NT2/D1 (cell line): ENCODE results near the gene PSMD5.

Experiments
- DNase-seq: peaks from one replicate; pipeline ENCODE4 v3.0.0-alpha.2; 2011; ENCODE audit warnings: low read depth, low spot score
- H3K27me3 ChIP-seq: 2 replicates; pipeline ENCODE4 v1.6.0; 2011; ENCODE audit warnings: mild to moderate bottlenecking; ENCODE audit not compliant: insufficient read length, insufficient read depth
- H3K36me3 ChIP-seq: 2 replicates; pipeline ENCODE4 v1.6.1; 2011; ENCODE audit warnings: mild to moderate bottlenecking, low read length, mixed read lengths; ENCODE audit not compliant: insufficient read depth, insufficient read length
- H3K4me1 ChIP-seq: 2 replicates; pipeline ENCODE4 v1.5.1; 2011; ENCODE audit not compliant: insufficient read depth, insufficient read length
- H3K4me3 ChIP-seq: 2 replicates; pipeline ENCODE4 v1.5.1; 2011; ENCODE audit warnings: low read depth; ENCODE audit not compliant: insufficient read length
- H3K9ac ChIP-seq: 2 replicates; pipeline ENCODE4 v1.6.0; 2011; ENCODE audit warnings: low read depth; ENCODE audit not compliant: insufficient read length
- H3K9me3 ChIP-seq: 2 replicates; pipeline ENCODE4 v1.5.1; 2011; ENCODE audit warnings: mild to moderate bottlenecking, low read length; ENCODE audit not compliant: insufficient read depth
- SUZ12 ChIP-seq: IDR thresholded peaks from 2 replicates; pipeline ENCODE4 v1.6.1; 2011; ENCODE audit not compliant: insufficient read length, insufficient read depth; ENCODE audit errors: extremely low read depth
- YY1 ChIP-seq: IDR thresholded peaks from 2 replicates; pipeline ENCODE4 v1.6.1; 2011; ENCODE audit not compliant: insufficient read length, insufficient read depth
- ZNF274 ChIP-seq: IDR thresholded peaks from 2 replicates; pipeline ENCODE4 v1.6.1; 2011; ENCODE audit warnings: mild to moderate bottlenecking, low read depth, low read length

The PSMD5 gene

GRCh38 chr9:120861935-120862334, 19.2 kb upstream of the PSMD5 start:
- Histone ChIP-seq H3K4me1 (peaks cover 10% of the 10 kb centered on the region), H3K9ac (no peak overlapping the region), H3K36me3 (peaks cover 92% of the 10 kb centered on the region), H3K4me3 (no peak overlapping the region), H3K9me3 (no peaks in the 10 kb centered on the region), H3K27me3 (no peaks in the 10 kb centered on the region)
- TF ChIP-seq ZNF274 (no peak), YY1 (no peak), SUZ12 (no peak)
- DNase-seq: no peak

- no peak for DNase-seq
- TF ChIP-seq ZNF274: no peak
- TF ChIP-seq YY1: no peak
- H3K4me3 ChIP-seq: no peak overlapping the region
- H3K27me3 ChIP-seq: no peaks in the 10 kb centered on the region
- no peak overlapping the region for H3K9ac ChIP-seq
- peaks cover 5% of the 10 kb centered on the region for H3K4me1 ChIP-seq
- H3K36me3 ChIP-seq: peaks cover 90% of the 10 kb centered on the region
- no peaks in the 10 kb centered on the region for H3K9me3 ChIP-seq
Measured at GRCh38 chr9:120860083-120860482, 17.4 kb upstream of the PSMD5 start.

GRCh38 chr9:120859361-120859760, 16.6 kb upstream of the PSMD5 start:
- Histone ChIP-seq H3K4me1 (peaks cover 5% of the 10 kb centered on the region), H3K9ac (no peak overlapping the region), H3K9me3 (no peaks in the 10 kb centered on the region), H3K27me3 (no peaks in the 10 kb centered on the region), H3K4me3 (no peak overlapping the region), H3K36me3 (peaks cover 92% of the 10 kb centered on the region)
- no peak for TF ChIP-seq SUZ12
- TF ChIP-seq ZNF274: no peak
- TF ChIP-seq YY1: no peak
- DNase-seq: no peak

DNA sequence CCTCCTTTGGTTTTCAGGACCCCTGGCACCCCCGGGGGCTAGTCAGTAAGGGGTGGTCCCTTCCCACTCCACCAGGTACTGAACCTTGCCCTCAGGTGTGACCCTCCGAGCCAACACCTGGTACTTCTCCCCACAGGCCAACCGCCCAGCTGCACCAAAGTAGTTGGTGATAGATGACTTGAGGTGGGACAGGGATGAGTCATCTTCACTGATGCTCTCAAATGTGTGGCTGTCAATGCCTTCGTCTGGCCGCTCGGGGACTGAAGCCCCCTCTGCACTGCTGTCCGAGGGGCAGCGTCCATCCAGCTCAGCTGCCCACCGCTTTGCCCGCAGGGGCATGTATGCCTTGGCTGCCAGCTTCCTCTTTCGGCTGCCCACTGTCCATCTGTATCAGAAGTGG, 15.2 kb upstream of the PSMD5 start:
- no peak for DNase-seq
- H3K4me1 ChIP-seq: peaks cover 3% of the 10 kb centered on the region
- TF ChIP-seq YY1 (no peak), SUZ12 (no peak), ZNF274 (no peak)
- H3K27me3 ChIP-seq: no peaks in the 10 kb centered on the region
- H3K9me3 ChIP-seq: no peaks in the 10 kb centered on the region
- peaks cover 79% of the 10 kb centered on the region for H3K36me3 ChIP-seq
- H3K4me3 ChIP-seq: no peak overlapping the region
- no peak overlapping the region for H3K9ac ChIP-seq

DNA sequence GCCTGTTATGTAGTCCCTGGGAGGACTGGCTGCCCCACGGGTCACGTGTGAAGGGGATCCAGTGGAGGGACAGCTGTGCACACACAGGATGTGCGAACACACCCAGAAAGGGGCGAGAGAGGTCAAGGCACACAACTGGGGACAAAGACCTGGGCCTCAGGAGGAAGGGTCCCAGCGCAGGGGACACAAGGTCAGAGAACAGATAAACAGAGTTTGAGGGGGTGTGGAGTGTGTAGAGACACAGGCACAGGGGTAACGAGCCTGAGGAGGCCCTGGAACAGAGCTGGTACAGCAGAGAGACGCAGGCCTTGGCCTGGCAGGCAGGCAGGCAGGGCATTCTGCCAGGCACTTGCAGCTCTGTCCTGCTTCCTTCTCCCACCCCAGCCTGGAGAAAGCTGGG, 14.8 kb upstream of the PSMD5 start:
- no peak overlapping the region for H3K4me3 ChIP-seq
- no peak for DNase-seq
- peaks cover 7% of the 10 kb centered on the region for H3K4me1 ChIP-seq
- H3K36me3 ChIP-seq: peaks cover 75% of the 10 kb centered on the region
- no peak for TF ChIP-seq SUZ12
- TF ChIP-seq YY1: no peak
- TF ChIP-seq ZNF274: no peak
- no peak overlapping the region for H3K9ac ChIP-seq
- H3K27me3 ChIP-seq: no peaks in the 10 kb centered on the region
- no peaks in the 10 kb centered on the region for H3K9me3 ChIP-seq

DNA sequence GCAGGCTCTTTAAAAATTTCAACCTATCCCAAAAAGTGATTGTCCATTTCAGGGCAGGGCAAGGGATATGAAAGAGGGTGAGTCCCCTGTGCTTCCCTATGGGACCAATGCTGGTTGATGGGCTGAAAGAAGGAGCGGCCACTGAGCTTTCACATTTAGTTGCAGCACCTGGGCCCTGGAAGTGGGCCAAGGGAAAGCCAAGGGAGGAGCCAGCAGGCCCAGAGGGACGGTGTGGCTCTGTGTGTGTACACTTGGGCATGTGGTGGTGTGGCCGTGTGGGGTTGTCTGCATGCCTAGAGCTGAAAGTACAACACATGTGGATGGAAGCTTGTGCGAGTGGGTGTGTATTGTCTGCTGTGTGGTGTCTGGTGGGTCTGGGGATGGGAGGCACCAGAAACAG, 14.0 kb upstream of the PSMD5 start:
- DNase-seq: no peak
- Histone ChIP-seq H3K9ac (no peak overlapping the region), H3K27me3 (no peaks in the 10 kb centered on the region), H3K4me1 (peaks cover 6% of the 10 kb centered on the region), H3K4me3 (no peak overlapping the region), H3K36me3 (peaks cover 67% of the 10 kb centered on the region), H3K9me3 (no peaks in the 10 kb centered on the region)
- no peak for TF ChIP-seq ZNF274
- no peak for TF ChIP-seq YY1
- TF ChIP-seq SUZ12: no peak

DNA sequence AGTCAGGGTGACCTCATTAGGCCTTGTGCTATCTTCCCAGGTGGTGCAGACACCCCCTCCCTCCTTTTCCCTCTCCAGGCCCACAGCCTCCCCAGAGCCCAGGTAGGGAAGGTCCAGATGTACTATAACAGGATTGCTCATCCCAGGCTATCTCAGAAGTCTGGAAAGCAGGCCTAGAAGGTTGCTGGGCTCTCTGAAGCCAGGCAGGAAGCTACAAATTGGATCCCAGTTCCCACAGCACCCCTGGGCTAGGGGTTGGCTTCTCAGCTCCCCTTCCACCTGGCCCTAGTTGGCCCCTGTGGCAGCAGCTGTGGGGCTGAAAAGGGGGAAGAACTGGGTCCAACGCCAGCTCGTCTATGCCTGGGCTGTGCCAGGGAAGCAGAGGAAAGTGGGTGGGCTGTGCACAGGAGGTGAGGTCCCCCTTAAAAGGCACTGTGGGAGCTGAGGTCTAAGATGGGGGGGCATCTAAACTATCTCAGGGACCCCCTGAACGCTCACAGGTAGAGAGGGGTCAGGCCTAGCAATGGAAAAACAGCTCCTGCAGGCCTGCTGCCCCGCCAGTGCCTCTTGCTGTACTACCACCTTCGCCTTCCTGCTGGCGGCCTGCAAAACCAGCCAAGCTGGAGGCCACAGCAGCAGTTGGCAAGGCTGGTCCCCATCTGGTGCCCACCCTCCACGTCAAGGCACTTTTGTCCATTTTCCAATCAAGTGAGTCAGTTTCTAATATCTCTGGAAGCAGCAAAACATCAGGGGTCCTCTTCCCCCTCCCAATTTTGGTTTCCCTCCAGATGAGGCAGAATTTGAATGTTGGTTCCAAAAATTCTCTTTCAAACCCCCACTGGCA, 13.3 kb upstream of the PSMD5 start:
- no peak overlapping the region for H3K4me3 ChIP-seq
- no peak overlapping the region for H3K9ac ChIP-seq
- H3K9me3 ChIP-seq: no peaks in the 10 kb centered on the region
- DNase-seq: no peak
- TF ChIP-seq SUZ12 (no peak), YY1 (no peak), ZNF274 (no peak)
- peaks cover 12% of the 10 kb centered on the region for H3K4me1 ChIP-seq
- H3K27me3 ChIP-seq: no peaks in the 10 kb centered on the region
- H3K36me3 ChIP-seq: peaks cover 60% of the 10 kb centered on the region
